GM19452 (cell line): ENCODE data around the gene CEBPB.
"Not testable (repeated sequence)": the region's sequence is repeated elsewhere in the genome, so short reads cannot be mapped to it uniquely, and the experiment has no call there.

Experiments used
- ATAC-seq: cut with Tn5 transposase; IDR thresholded peaks from one replicate; pipeline ENCODE4 v1.9.1; 2021; ENCODE audit not compliant: unreplicated experiment

The CEBPB gene

DNA sequence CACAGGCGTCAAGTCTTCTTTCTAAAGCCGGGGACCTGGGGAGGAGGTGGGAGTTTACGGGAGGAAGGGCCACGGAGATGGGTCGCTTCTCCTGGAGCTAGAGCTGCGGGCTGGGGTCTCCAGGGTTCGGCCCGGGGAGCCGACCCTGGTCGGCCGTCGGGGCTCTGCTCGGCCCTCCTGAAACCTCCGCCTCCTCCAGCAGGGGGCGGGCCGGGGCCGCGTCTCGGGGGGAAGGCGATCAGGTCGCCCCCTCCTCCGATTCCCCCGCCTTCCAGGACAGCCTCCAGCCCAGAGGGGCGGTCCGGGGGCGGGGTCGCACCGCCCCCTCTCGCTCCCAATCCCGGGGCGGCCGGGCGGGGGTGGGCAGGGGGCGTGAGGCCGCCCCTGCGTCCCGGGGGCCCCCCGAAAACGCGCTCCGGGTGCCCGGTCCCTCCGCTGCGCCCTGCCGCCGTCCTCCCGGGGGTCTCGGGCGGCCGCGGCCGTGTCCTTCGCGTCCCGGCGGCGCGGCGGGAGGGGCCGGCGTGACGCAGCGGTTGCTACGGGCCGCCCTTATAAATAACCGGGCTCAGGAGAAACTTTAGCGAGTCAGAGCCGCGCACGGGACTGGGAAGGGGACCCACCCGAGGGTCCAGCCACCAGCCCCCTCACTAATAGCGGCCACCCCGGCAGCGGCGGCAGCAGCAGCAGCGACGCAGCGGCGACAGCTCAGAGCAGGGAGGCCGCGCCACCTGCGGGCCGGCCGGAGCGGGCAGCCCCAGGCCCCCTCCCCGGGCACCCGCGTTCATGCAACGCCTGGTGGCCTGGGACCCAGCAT lies at the start of gene CEBPB:
Gene CEBPB, plus strand, starts transcription at position 580 of the 814 bp plus-strand sequence. Its CDS starts 204 bp downstream, at position 784.
- peak; percentile 43 for ATAC-seq

DNA sequence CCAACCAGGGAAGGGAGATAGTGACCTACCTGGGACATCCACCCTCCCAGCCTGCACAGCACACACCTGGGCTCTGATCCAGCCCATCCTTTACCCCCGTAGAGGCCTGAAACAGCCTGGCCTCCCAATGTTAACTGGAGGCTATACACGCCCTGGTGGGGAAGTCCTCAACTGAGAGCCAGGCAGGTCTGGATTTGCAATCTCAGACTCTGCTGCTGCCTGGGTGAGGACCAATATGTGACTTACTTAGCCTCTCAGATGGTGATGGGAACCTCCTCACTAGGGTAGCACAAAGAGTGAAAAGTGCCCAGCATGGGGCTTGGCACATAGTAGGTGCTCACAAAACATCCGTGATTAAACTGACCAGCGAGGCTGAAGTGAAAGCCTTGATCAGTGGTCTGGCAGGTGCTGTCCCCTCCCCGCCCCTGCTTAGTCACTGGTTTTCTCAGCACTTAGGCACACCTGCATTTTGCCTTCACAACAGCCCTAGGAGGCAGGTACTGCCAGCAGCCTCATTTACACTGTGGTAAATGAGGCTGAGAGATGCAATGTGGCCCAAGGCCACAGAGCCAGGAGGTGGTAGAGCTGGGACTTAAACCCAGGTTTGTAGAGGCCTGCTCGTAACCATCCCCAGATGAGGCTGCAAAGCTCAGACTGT lies 49.5 kb upstream of the CEBPB start:
- no peak for ATAC-seq

DNA sequence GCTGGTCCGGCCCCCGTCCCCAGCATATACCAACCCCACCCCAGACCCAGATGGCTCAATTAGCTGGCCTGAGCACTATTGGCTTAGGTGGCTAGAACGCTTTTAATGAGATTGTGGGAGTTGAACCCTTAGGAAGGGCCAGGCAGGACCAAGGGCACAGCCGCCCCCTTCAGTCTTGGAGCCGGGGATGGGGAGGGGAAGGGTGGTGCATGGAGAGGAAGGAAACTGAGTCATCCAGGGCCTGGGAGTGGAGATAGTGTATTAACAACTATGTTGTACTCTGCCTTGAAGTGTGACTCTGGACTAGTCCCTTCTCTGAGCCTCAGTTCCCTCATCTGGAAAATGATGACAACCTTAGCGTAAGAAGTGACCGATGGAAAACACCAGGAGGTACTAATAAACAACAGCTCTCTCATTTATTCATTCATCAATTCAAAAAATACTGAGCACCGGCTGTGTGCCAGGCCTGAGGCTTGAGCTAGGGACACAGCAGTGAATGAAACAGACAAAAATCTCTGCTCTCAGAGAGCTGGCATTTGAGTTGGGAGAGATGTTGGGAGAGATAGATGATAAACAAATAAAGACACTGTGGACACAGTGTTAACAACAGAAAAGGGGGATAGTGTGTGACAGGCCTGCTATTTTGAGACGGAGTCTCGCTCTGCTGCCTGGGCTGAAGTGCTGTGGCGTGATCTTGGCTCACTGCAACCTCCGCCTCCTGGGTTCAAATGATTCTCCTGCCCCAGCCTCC lies 48.6 kb upstream of the CEBPB start:
- no peak for ATAC-seq

DNA sequence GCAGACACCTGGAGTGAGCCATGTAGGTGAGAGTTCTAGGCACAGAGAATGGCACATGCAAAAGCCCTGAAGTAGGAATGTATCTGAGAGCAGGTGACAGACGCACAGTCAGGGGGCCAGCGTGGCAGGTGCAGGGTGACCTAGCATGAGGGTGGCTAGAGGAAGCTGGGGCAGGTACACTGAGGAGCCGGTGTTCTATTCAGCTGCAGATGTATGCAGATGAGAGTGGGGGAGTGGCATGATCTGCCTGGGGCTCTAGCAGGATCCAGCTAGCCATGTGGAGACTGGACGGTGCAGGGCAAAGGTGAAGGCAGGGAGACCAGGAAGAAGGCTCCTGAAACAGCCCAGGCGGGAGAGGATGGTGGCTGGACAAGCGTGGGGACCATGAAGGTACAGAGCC lies 47.8 kb upstream of the CEBPB start:
- no peak for ATAC-seq

DNA sequence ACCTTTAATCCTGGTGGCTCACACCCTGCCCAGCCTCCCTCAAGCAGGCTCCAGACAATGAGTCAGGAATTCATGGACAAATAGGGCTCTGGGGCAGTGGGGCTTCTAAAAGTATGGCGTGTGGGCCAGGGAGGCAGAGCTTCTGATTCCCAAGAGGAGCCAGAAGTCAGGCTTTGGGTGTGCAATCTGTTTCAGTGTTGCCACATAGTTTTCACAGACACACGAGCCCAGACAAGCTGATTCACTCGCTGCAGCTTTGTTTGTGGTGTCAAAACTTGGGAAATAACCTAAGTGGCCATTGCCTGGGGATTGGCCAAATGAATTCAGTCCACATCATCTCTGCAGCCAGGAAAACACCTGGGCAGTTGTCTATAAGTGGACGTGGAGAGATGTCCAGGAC lies 46.3 kb upstream of the CEBPB start:
- no peak for ATAC-seq

DNA sequence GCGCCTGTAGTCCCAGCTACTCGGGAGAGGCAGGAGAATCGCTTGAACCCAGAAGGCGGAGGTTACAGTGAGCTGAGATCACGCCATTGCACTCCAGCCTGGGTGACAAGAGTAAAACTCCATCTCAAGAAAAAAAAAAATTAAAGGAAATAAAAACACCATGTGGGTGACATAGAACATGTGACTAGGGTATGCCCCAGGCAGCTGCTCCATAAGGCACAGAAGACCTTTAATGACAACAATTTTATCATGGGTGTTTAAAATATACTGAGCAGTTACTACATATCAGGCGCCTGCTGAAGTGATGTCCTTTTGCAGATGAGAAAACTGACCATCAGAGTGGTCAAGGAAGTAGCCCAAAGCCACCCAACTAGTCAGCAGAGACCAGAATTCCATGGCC lies 45.1 kb upstream of the CEBPB start:
- no peak for ATAC-seq

DNA sequence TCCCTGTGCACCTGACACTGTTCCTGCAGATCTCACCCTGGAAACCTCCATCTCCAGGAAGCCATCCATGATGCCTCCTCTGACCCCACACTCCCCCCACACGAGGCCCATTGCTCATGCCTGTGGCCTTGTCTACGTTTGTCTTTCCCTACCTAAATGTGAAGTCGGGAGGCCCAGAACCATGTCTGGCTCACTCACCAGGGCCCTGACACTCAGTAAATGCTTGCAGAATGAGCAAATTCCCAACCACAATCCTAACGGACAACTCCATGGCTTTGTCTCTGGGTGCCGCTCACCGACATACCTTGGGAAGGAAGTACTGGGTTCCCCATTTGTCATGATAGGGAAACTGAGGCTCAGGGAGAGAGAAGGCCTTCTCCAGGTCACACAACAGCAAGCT lies 44.4 kb upstream of the CEBPB start:
- no peak for ATAC-seq

DNA sequence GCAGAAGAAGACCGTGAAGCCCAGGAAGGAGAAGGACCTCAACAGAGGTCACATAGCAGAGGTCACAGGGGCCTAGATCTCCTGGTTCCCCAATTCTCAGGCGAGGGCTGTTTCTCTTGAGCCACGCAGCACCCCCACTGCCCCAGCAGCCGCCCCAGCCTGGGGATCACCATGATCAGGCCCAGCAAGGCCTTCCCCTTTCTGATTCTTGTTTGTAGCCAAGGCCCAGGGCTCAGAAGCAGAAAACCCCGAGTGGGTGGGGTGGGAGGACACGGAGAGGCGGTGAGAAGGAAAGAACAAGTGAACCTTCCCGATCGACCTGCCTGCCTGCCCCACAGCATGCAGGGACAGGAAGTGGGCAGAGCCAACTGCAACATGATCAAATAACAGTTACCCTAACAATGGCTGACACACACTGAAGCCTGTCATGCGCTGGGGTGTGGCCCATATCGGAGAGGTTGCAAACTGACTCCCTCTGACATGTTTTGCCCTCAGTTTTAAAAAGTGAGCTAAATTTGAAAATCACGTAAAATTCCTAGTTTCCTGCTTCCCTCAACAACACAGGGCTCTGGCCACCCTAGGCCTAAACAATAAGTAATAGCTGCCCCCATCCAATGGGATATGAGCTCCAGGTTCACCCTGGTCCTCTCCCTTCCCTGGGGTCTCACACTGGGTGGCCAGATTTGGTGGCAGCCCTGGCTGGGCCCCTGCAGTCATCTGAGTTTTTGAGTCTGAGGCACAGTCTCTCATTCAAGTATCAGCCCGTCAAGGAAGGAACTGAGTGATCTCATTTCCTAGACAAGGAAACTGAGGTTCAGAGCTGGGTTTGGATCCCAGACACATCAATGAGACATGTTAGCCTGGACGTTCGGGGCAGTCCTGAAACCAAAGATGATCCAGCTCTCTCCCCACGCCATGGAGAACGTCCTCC lies 43.6 kb upstream of the CEBPB start:
- ATAC-seq: peak; percentile 72

DNA sequence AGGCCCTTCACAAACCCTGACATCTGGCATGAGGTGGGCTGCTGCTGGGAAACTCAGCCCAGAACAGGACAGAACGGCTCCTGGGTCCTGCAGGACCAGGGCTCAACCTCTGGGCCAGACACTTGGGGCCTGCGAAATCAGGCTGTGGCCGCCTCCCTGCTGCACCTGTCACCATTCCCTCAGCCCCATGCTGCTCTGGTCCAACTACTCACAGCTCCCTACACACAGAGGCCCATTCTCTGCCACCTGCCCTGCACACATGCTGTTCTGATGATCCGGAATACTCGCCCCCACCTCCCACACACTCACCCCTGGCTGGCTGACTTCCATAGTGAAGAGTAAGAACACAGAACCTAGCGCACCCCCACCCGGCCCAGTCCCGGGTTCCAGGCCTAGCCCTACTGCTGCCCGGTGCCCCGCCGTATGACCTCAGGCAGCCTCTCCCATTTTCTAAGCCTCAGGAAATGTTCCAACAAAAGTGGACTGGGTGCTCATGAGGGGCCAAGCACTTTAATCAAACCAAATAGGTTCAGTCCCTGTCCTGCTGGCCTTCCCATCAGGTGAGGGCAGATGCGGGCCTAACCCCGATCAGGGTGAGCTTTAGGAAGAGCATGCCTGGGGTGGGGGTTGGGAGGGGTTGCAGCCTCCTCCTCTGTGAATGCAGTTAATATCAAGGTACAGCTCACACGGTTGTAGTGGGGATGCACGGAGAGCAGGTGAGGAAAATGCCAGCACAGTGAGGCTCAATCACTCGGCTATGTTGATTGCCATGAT lies 41.0 kb upstream of the CEBPB start:
- no peak for ATAC-seq

DNA sequence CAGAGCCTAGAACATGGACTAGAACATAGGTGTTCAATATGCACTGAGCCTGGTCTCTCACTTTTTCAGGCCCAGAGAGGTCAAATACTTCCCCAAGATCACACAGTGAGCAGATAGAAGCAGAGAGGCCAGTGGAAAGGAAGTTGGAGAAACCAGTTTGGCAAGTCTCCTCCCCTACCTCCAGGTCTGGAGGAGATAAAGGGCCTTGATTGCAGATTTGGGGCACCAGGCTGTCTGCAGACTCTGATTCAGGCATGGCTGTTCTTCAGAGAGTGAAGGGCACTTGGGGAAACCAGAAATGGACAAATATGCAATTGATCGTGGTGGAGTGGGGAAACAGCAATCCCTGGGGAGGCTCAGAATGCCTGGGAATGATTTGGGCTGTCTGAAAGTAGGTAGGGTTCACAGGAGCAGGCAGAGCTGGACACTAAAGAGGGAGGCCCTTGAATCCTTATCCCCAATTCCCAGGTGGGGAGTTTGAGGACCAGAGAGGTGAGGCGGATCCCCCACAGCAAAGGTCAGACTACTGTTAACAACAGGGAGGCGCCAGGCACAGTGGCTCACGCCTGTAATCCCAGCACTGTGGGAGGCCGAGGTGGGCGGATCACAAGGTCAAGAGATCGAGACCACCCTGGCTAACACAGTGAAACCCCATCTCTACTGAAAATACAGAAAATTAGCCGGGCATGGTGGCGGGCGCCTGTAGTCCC lies 39.4 kb upstream of the CEBPB start:
- ATAC-seq: no peak

DNA sequence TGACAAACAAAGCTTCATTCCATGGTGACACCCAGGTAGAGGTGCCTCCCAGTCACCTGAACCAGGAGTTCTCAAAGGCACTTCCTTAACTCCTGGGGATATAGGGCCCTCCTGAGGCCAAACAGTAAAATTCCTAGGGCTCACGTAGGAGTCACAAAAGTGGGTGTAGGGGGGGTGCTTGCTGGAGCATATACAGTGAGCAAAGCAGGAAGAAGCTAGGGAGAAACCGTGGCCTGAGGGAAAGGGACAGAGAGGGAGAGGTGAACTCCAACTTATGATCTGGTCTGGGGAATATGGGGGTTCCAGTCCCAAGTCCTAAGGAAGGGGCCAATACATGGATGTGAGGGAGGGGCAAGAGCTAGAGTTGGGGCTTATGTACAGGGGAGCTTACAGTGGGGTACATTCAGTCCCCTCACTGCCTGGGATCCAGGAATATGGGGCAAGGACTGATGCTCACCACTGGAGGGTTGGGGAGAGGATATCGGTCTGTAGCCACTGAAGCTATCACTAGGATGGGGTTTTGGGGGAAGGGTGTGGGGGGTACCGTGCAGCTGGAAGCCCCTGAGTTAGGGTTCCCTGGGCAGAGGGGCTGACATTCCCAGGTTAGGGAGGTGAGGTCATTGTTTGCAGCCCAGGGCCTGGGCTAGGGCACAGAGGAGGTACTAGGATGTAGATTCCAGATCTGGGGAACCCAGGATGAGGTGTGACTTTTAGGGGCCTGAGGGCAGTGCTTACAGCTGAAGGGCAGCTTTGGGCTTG lies 38.1 kb upstream of the CEBPB start:
- ATAC-seq: no peak

DNA sequence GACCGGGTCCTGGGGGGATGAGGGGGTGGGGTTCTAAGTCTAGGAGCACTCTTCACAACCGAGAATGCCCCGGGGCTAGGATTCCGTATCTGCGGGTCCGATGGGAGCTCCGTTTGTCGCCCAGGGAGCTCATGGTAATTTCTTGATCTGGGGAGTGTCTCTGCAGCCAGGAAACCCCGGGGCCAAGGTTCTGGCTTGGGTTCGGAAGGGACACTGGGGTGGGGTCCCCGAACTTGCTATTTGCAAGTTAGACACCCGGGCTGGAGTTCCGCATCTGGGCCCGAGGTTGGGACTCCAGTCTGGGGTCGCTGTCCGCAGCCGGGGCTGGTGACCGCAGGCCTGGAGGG lies 37.5 kb upstream of the CEBPB start:
- ATAC-seq: peak; percentile 5

DNA sequence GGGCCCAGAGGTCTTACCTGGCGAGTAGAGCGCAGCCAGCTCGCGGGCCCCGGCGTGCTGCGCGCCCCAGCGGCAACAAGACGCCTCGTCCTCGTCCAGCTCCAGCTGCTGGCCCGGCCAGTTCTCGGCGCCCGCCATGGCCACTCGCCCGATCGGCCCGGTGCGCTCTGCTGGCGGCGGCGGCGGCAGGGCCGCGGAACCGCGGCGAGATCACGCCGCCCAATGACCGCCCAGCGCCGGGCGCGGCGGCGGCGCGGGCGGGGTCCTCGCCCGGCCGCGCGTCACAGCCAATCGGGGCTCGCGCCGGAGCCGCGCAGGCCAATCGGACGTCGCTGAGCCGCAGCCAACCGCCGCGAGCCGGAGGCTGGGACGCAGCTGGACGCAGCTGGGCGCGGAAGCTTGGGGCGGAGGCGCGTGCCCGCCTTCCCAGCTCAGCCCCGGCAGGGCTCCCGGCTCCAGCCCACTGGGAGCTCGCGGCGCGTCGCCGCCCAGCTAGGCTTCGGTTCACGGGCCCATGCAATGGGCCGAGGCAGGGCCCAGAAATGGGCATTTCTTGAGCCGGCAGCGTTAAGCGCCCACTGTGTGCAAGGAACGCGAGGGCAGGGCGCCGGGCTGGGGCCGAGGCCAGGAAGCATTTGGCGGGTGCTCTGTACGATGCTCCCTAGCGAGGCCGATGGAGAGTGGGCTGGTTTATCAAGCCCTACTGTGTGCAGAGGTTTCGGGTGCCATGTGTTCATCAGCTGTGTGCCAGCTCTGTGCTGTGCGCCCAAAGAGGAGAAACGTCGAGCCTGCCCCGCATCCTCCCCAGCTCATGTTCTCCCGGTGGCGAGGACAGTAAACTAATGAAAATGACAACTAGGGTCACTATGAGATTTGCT lies 36.9 kb upstream of the CEBPB start, which contains the start of gene PEDS1:
Gene PEDS1, minus strand, starts transcription at position 224 of the 878 bp plus-strand sequence. Its CDS starts 86 bp downstream, at position 138.
- peak; percentile 97 for ATAC-seq

DNA sequence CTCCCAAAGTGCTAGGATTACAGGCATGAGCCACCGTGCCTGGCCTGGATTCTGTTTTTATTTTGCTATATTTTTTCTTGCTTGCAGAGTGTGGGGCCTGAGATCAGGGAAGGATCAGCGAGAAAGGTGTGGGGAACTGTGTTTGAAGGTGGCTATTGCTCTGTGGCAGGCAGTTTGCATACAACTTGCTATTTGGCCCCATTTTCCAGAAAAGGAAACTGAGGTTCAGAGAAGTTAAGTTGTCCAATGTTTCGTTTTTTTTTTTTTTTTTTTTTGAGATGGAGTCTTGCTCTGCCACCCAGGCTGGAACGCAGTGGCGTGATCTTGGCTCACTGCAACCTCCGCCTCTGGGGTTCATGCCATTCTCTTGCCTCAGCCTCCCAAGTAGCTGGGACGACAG lies 29.1 kb upstream of the CEBPB start:
- not testable (repeated sequence) for ATAC-seq

DNA sequence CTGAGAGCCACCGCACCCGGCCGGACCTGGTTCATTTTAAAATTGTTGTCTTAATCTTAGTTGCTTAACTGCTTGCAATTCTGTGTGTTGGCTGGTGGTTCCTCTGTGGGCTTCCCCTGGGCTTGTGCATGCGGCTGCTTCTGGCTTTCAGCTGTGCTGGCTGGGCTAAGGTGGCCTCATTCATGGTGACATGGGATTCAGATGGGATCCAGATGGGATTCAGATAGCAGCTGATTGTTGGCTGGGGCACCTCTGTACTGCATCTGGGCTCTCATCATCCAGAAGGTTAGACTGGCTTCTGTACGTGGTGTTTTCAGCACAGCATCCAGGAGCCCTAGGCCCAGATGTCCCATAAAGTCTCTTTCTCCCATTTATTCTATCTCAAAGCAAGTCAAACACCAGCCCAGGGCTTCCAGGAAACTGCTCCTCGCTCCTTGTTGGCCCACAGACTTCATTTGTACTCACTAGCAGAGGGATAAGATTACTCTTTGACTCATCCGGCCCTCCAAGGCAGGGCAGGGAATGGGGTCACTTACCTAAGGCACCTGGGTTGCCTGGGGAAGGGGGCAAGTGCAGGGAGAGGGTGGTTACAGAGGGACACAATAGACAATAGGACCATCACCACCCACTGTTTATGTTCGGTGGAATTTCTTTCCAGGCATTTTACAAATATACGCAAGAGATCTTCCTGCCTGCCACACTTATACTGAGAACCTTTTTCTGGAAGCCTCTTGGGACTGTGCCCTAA lies 26.9 kb upstream of the CEBPB start:
- no peak for ATAC-seq

DNA sequence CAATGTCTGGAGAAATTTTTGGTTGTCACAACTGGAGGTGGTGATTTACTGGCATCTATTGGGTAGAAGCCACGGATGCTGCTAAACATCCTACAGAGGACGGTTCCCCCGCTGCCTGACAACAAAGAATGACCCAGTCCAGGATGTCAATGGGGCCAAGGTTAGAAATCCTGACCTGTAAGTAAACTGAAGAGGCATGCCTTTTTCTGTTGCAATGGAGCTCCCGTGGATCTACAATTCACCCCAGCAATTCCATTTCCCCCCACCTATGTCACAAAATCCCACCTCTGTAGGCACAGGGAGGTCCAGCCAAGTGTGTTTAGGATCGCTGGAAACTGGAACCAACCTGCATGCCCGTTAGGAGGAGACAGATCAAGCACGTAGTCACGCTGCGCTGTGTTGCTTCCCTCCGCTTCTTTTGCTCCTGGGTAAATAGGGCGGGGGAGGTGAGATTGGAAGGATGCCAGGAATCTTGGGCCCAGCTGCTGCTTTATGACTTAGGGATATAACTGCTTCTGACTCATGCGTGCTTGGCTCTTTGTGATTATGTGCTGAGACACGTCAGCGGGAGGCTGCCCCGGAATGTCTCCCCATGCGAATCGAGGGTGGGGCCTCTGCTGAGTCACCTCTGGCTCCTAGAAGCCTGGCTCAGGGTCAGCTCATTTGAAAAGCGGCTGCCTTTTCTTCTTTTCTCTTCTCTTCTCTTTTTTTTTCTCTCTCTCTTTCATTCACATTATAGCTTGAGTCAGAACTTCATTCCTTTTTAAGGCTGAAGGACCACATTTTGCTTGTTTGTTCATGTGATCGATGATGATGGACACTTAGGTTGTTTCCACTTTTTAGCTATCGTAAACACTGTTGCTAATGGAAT lies 24.7 kb upstream of the CEBPB start:
- ATAC-seq: peak; percentile 89
